K562 (cell line): Measurements from ENCODE around the gene PPM1H. TPM values are rescaled to one million over a fixed set of nuclear protein-coding genes. Genes with fewer than 3 reads are reported as not detected.
A peak's percentile ranks its signal among the peaks of the same experiment; 100 is the strongest.

Experiments used
- ATAC-seq: fragments of 200-7000 bp; cut with Tn5 transposase; 3 replicates; pipeline ENCODE4 v1.9.1; 2020; ENCODE audit warnings: moderate library complexity
- BruUV-seq: library from RNA; stranded (reverse); fragments of 400-500 nt; replicated peaks from 2 replicates; lab custom pipeline; 2021; lab: Mats Ljungman, UMichigan
- CTCF ChIA-PET: fragments of 300-600 bp; formaldehyde crosslinking; extraction: SDS; loops from one replicate; lab custom pipeline; 2021; ENCODE audit warnings: low intra/inter-chr PET ratio; lab: Yijun Ruan, JAX
- POLR2A ChIA-PET: fragments of 300-600, 350-650 bp; sonication (Branson Sonifier 250); formaldehyde crosslinking; extraction: SDS; loops from one replicate; lab custom pipeline; 2021; ENCODE audit warnings: antibody characterized with exemption, inconsistent platforms; lab: Yijun Ruan, JAX
- DNase-seq, 4 experiments: peaks; one replicate each; pipeline versions ENCODE4 v3.0.0 to v3.0.0-alpha.2; 2011 to 2018; ENCODE audit warnings: low spot score in 3 of 4, mixed read lengths in 3 of 4; ENCODE audit errors: extremely low read depth in 1 of 4
- FAIRE-seq: peaks from 2 replicates; lab custom pipeline; 2011; peaks lifted over from hg19 to GRCh38; lab: Jason Lieb, UNC
- H2AFZ ChIP-seq: 2 replicates; pipeline ENCODE4 v1.6.0; 2011; ENCODE audit warnings: low read depth, low read length, control low read depth, inconsistent platforms
- H3K27ac ChIP-seq: fragments of 200-600 bp; 3 replicates; pipeline ENCODE4 v1.8.0; 2011; ENCODE audit warnings: low read depth, mild to moderate bottlenecking, control low read depth, inconsistent platforms, low read length, moderate library complexity, mixed read lengths; ENCODE audit errors: extremely low read depth
- H3K27me3 ChIP-seq, 2 experiments: fragments of 300-600 bp in 1 of 2; 2 replicates in 1 of 2; 3 replicates in 1 of 2; pipeline versions ENCODE4 v1.6.0 to v1.8.0; 2011; ENCODE audit warnings: inconsistent platforms in 2 of 2, low read length in 2 of 2, mild to moderate bottlenecking in 1 of 2, mixed read lengths in 1 of 2, moderate library complexity in 1 of 2; ENCODE audit not compliant: control insufficient read depth in 2 of 2, insufficient read depth in 2 of 2
- H3K36me3 ChIP-seq: fragments of 300-600 bp; 3 replicates; pipeline ENCODE4 v1.8.0; 2011; ENCODE audit warnings: mild to moderate bottlenecking, low read length, inconsistent platforms; ENCODE audit not compliant: control insufficient read depth, insufficient read depth
- H3K4me1 ChIP-seq, 2 experiments: fragments of 200-600 bp in 1 of 2; replicated peaks in 1 of 2; 2 replicates in 1 of 2; 3 replicates in 1 of 2; pipeline versions ENCODE4 v1.5.1 to v1.8.0; 2011; ENCODE audit warnings: inconsistent platforms in 2 of 2, low read length in 2 of 2, mild to moderate bottlenecking in 1 of 2, mixed read lengths in 1 of 2, moderate library complexity in 1 of 2; ENCODE audit not compliant: control insufficient read depth in 2 of 2, insufficient read depth in 2 of 2
- H3K4me2 ChIP-seq: 2 replicates; pipeline ENCODE4 v1.6.1; 2011; ENCODE audit warnings: low read length, control low read depth, inconsistent platforms, mixed read lengths; ENCODE audit not compliant: insufficient read depth
- H3K4me3 ChIP-seq: fragments of 200-600 bp; sonication (generic), shearing (Covaris generic); 2 replicates; pipeline ENCODE4 v1.5.1; 2016; ENCODE audit warnings: control low read depth, inconsistent platforms
- H3K79me2 ChIP-seq: fragments of 200-600 bp; 3 replicates; pipeline ENCODE4 v1.8.0; 2011; ENCODE audit warnings: low read length, inconsistent platforms; ENCODE audit not compliant: control insufficient read depth, insufficient read depth
- H3K9ac ChIP-seq, 2 experiments: 2 replicates each; pipeline versions ENCODE4 v1.6.0 to v1.6.1; 2011; ENCODE audit warnings: low read depth in 2 of 2, low read length in 2 of 2, control low read depth in 1 of 2, inconsistent platforms in 1 of 2, mild to moderate bottlenecking in 1 of 2, mixed read lengths in 1 of 2; ENCODE audit not compliant: insufficient read depth in 1 of 2
- H3K9me1 ChIP-seq: one replicate; pipeline ENCODE4 v1.6.0; 2011; ENCODE audit warnings: inconsistent platforms, mild to moderate bottlenecking, low read length, moderate library complexity; ENCODE audit not compliant: control insufficient read depth, insufficient read depth
- H3K9me3 ChIP-seq: replicated peaks from 2 replicates; pipeline ENCODE4 v1.5.1; 2011; ENCODE audit warnings: low read depth, low read length, inconsistent platforms; ENCODE audit not compliant: control insufficient read depth, insufficient read depth
- H4K20me1 ChIP-seq: replicated peaks from 2 replicates; pipeline ENCODE4 v1.6.1; 2011; ENCODE audit warnings: low read length, inconsistent platforms, mixed read lengths; ENCODE audit not compliant: control insufficient read depth, insufficient read depth
- BRCA1 ChIP-seq, 2 experiments: fragments of 450-650 bp in 1 of 2; sonication (generic) in 1 of 2; formaldehyde crosslinking in 1 of 2; IDR thresholded peaks; 2 replicates each; pipeline versions ENCODE4 v1.5.0 to v1.6.1; 2017 to 2020; ENCODE audit warnings: mild to moderate bottlenecking in 1 of 2, missing genetic modification reagents in 1 of 2
- ETV6 ChIP-seq, 3 experiments: fragments of 150-350 bp in 1 of 3; sonication (generic) in 1 of 3; formaldehyde crosslinking in 1 of 3; IDR thresholded peaks; 2 replicates each; pipeline versions ENCODE4 v1.6.1 to v1.8.0; 2014 to 2022; ENCODE audit warnings: borderline replicate concordance in 2 of 3, low read depth in 2 of 3, antibody characterized with exemption in 1 of 3, low read length in 1 of 3, mild to moderate bottlenecking in 1 of 3, missing genetic modification reagents in 1 of 3
- NFE2 ChIP-seq: IDR thresholded peaks from 2 replicates; pipeline ENCODE4 v1.6.1; 2014; ENCODE audit warnings: antibody characterized with exemption, low read depth
- TOE1 ChIP-seq, 2 experiments: fragments of 450-650 bp in 1 of 2; sonication (generic) in 1 of 2; formaldehyde crosslinking in 1 of 2; IDR thresholded peaks; 2 replicates each; pipeline versions ENCODE4 v1.7.1 to v1.8.0; 2016 to 2022; ENCODE audit warnings: borderline replicate concordance in 2 of 2, mild to moderate bottlenecking in 2 of 2, antibody characterized with exemption in 1 of 2, inconsistent platforms in 1 of 2, low read depth in 1 of 2, missing genetic modification reagents in 1 of 2, moderate library complexity in 1 of 2
- ZC3H8 ChIP-seq: fragments of 450-650 bp; IDR thresholded peaks from 2 replicates; pipeline ENCODE4 v1.6.1; 2017
- ZMIZ1 ChIP-seq, 2 experiments: fragments of 150-350 bp in 1 of 2; IDR thresholded peaks; 2 replicates each; pipeline ENCODE4 v1.6.1; 2012 to 2016; ENCODE audit warnings: low read depth in 2 of 2, low read length in 2 of 2, mild to moderate bottlenecking in 1 of 2, moderate library complexity in 1 of 2
- ZNF511 ChIP-seq: sonication (generic); formaldehyde crosslinking; IDR thresholded peaks from 2 replicates; pipeline ENCODE4 v1.8.0; 2022; ENCODE audit warnings: mild to moderate bottlenecking, missing genetic modification reagents
- WGBS: fragments of 100-300 bp; shearing (Covaris generic); methylation state at CpG from one replicate; pipeline ENCODE4 v1.1.6; 2016; ENCODE audit warnings: low coverage, mixed read lengths; ENCODE audit not compliant: insufficient coverage; ENCODE audit errors: missing lambda C conversion rate; 5-methylcytosine and 5-hydroxymethylcytosine counted together
- in situ Hi-C: fragments of 300-500 bp; cut with MboI; formaldehyde crosslinking; loops from 4 replicates; pipeline ENCODE4 v1.15.0; 2018; ENCODE audit warnings: inconsistent platforms, mixed read lengths
- intact Hi-C: fragments of 100-400 bp; cut with micrococcal nuclease; formaldehyde crosslinking; loops from 2 replicates; pipeline ENCODE4 v1.14.2; 2022
- polyA plus RNA-seq, 8 experiments: library from polyadenylated mRNA; depleted of rRNA in 4 of 8; stranded (reverse) in 5 of 8; unstranded in 3 of 8; fragments of >200 nt; fragmentation: Nextera tagmentation in 2 of 8; fragmentation: Illumina TruSeq in 1 of 8; extraction: Ambion mirVana in 2 of 8; extraction: Trizol in 1 of 8; gene quantifications; 2 replicates each; pipeline versions ENCODE4 v1.2.1 to v1.2.3, GENCODE V29; 2011 to 2014; ENCODE audit warnings: inconsistent platforms in 1 of 8, missing spikeins in 1 of 8
- total RNA-seq, 7 experiments: library from RNA; depleted of rRNA in 6 of 7; stranded (reverse); fragments of >200 nt in 6 of 7; fragmentation: Illumina TruSeq in 2 of 7; extraction: Trizol in 2 of 7; gene quantifications; 2 replicates each; pipeline versions ENCODE4 v1.2.1 to v1.2.3, GENCODE V29; 2011 to 2021; ENCODE audit warnings: low replicate concordance in 1 of 7

The PPM1H gene
- total and polyA plus RNA-seq, 9 of the 15 experiments (the other 6 are each of a cell fraction or from before 2014, with no cell fraction given) = 5.3 to 29.3 (median 11.3) TPM

DNA sequence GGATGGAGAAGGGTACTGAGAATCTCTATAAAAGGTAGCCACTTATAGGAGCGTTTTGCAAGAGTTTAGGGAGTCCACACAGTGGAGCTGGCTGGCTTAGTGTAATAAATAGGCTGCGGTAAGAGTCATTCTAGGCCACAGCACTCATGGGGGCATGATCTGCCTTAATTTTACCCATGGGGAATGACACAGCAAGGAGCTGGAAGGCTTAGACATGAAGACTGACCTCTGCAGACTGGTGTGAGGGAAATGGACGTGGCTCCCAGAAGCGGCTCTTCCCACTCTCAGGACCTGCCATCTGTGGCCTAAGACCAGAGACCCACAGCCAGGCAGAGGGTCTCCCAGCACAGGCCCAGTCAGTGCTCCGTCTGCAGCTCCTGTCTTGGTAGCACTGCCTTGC, 173.3 kb downstream of the PPM1H start:
- TF ChIP-seq ZC3H8 (no peak), ZNF511 (CRISPR knock-in tag) (no peak), NFE2 (peak; percentile 32; the same call in 1 of the 2 replicates)
- ChIA-PET CTCF (no interaction called here), POLR2A (interaction anchor here (0.6 kb wide), 1 partner anchor 610 kb away, joined by 3 read pairs; no protein-coding TSS in a partner anchor)
- FAIRE-seq = peak; percentile 32
- Histone ChIP-seq H4K20me1 (0 out of 2 replicates have a peak, but pooled peaks cover 4% of the 10 kb centered on the region), H3K9me1 (no peaks in the 10 kb centered on the region), H3K9ac (no peak overlapping the region), H3K27me3 (no peaks in the 10 kb centered on the region), H3K27ac (no peak overlapping the region), H3K4me3 (no peak overlapping the region), H3K4me2 (no peak overlapping the region), H3K79me2 (no peaks in the 10 kb centered on the region), H3K9me3 (no peaks in the 10 kb centered on the region), H3K36me3 (no peaks in the 10 kb centered on the region), H3K4me1 (peaks cover 0 to 7% of the 10 kb centered on the region in 2 experiments; a peak in 3 of 5 replicates), H2AFZ (no peak overlapping the region)
- DNase-seq = no peak
- BruUV-seq = no TSS peak
- intact Hi-C loops = no loop called here
- in situ Hi-C loops = no loop called here
- peak; percentile 45 for ATAC-seq
- 50% methylated on average over 5 of the region's 5 CpGs for WGBS

GRCh38 chr12:62760779-62761178, 174.2 kb downstream of the PPM1H start:
- FAIRE-seq (no peak), DNase-seq (peak in 2 of 4 experiments; percentile 20 to 37), ATAC-seq (peak; percentile 75)
- Histone ChIP-seq H3K4me3 (no peak overlapping the region), H3K4me1 (peaks cover 0 to 7% of the 10 kb centered on the region in 2 experiments; a peak in 3 of 5 replicates), H3K79me2 (no peaks in the 10 kb centered on the region), H3K36me3 (no peaks in the 10 kb centered on the region), H3K4me2 (peak overlapping the region; percentile 23; the same call in 1 of the 2 replicates), H2AFZ (no peak overlapping the region), H3K9me1 (no peaks in the 10 kb centered on the region), H3K27me3 (no peaks in the 10 kb centered on the region), H3K27ac (peak overlapping the region; percentile 25; the same call in 1 of the 3 replicates), H4K20me1 (0 out of 2 replicates have a peak, but pooled peaks cover 4% of the 10 kb centered on the region), H3K9ac (no peak overlapping the region), H3K9me3 (no peaks in the 10 kb centered on the region)
- WGBS = 4% methylated on average over 2 of the region's 2 CpGs
- intact Hi-C loops = no loop called here
- CTCF ChIA-PET = no interaction called here
- POLR2A ChIA-PET = interaction anchor here (0.8 kb wide), 1 partner anchor 9 kb away, joined by 3 read pairs; no protein-coding TSS in a partner anchor
- no TSS peak for BruUV-seq
- in situ Hi-C loops = no loop called here
- TF ChIP-seq ETV6 (IDR thresholded peaks at IDR 0.05; ENCODE audit: borderline replicate concordance in 1 of 2, low read depth in 2 of 2, low read length in 1 of 2) (no peak), ETV6 (CRISPR knock-in tag; IDR thresholded peaks at IDR 0.05; ENCODE audit: borderline replicate concordance) (no peak), TOE1 (IDR thresholded peaks at IDR 0.05; ENCODE audit: borderline replicate concordance) (no peak), TOE1 (CRISPR knock-in tag; IDR thresholded peaks at IDR 0.05; ENCODE audit: borderline replicate concordance, low read depth) (no peak), BRCA1 (IDR thresholded peaks at IDR 0.05) (no peak), BRCA1 (CRISPR knock-in tag; IDR thresholded peaks at IDR 0.05) (no peak), ZMIZ1 (IDR thresholded peaks at IDR 0.05; ENCODE audit: low read depth in 2 of 2, low read length in 2 of 2) (no peak)
